ENCODE results near the gene THG1L. TPM values are rescaled to one million over a fixed set of nuclear protein-coding genes. Genes with fewer than 3 reads are reported as not detected.

The THG1L gene
- total RNA-seq, 1 donor from 2014 or later, result 11.3 TPM

GRCh38 chr5:157758706-157759105 lies 27.5 kb downstream of the THG1L start:
- DNase-seq, result no peak

GRCh38 chr5:157761690-157762621 lies 30.7 kb downstream of the THG1L start:
- peak; percentile 80 for DNase-seq

DNA sequence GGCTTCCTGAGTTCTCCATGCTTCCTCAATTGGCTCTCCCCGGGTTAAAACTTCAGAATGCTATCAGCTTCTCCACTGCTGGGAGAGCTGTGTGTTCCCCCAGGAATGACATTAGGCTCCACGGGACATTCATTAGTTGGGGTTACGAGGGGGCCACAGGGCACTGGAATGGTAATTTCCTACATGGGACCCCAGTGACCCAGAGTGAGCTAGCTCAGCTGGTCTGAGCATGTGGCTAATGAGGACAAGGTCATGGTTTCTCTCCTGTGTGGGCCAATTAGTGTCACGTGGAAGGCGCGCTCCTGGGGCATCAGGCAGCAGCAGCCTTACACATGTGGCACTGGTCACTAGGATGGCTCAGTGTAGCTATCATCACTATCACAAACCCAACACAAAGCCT lies 33.3 kb downstream of the THG1L start:
- no peak for DNase-seq

DNA sequence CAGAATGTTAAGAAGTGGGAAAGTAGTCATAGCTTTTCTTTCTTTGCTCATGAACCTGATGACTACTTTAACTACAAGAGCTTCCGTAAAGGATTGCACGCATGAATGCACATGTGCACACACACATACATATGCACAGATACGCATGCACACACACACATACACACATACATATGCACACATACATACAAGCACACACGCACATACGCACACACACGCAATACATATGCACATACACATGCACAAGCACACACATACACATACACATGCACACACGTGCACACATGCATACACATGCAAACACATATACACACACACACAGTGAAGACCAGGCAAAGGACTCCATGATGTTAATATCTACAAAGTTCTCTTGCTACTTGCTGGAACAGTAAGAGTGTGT lies 35.2 kb downstream of the THG1L start:
- DNase-seq, result no peak

GRCh38 chr5:157766902-157767301 lies 35.7 kb downstream of the THG1L start:
- peak; percentile 16 for DNase-seq

DNA sequence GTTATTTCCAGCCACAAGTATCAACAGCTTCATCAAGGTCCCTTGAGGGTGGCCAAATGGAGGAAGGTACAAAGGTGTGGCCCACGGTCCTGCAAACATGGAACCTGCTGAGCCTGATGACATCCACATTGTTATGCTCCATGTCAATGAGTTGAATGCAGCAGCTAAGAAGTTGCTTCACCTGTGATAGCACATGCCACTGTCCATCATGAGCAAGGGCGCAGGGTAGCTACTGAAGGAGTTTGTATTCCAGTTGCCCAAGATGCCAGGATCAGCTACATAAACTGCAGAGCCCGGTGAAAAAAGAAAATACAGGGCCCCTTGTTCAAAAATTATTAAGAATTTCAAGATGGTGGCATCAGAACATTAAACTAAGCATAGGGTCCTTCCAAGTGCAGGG lies 36.5 kb downstream of the THG1L start:
- peak; percentile 55 for DNase-seq

DNA sequence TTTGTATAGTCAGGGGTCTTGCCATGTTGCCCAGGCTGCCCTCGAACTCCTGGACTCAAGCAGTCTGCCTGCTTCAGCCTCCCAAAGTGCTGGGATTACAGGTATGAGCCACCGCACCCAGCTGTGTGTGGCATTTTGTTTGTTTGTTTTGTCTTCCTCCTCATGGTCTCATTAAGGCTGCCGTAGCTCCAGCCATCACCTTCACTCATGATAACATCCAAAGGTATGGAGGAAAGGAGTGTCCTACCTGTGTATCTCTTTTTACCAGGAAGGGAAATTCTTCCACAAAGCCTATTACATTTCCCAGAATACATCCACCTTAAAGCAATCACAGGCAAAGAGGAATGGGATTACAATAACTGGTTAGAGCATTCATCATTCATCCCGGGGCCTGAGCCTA lies 39.4 kb downstream of the THG1L start:
- no peak for DNase-seq

GRCh38 chr5:157772127-157772526 lies 40.9 kb downstream of the THG1L start:
- no peak for DNase-seq

GRCh38 chr5:157778121-157778805 lies 47.0 kb downstream of the THG1L start:
- DNase-seq, result peak; percentile 27

- DNase-seq, result no peak
These were observed 48.0 kb downstream of the THG1L start for GRCh38 chr5:157779221-157779620.

DNA sequence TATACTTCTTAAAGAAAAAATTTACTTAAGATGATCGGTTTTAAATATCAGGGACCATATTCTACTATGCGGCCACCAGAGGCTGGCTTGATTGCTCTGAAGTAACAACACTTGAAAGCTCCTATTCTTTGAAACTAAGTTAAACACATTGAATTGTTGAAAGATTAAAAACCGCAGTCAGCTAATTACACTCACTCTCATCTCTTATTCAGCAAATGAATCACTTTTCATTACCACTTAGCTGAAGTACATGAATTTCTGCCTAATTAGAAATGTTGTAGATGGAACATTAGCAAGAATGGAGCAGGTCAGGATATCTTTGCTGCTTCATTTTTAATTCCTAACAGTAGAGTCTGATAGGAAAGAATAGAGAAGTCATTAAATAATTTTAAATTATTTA lies 54.6 kb downstream of the THG1L start:
- DNase-seq, result no peak

Small RNA genes lying within 50 kb of the gene (small RNA-seq; reads per million reads assigned to genes)
- not detected for gene AC026407.1 (ENCODE audit: low replicate concordance)

Other genes with a start within 250 kb of the THG1L start
- 16.5 TPM for gene ADAM19, start 155.6 kb upstream of the THG1L start, total RNA-seq
- gene SOX30, start 79.0 kb upstream of the THG1L start, total RNA-seq, result 0.10 TPM
- gene C5orf52, start 59.9 kb upstream of the THG1L start, total RNA-seq, result not detected
- gene LSM11, start 12.3 kb downstream of the THG1L start, total RNA-seq, result 7.5 TPM
- 97.7 TPM for gene CLINT1, start 127.7 kb downstream of the THG1L start, total RNA-seq